ENCODE data around the gene TXLNA.

- TF ChIP-seq, protein P1, sequence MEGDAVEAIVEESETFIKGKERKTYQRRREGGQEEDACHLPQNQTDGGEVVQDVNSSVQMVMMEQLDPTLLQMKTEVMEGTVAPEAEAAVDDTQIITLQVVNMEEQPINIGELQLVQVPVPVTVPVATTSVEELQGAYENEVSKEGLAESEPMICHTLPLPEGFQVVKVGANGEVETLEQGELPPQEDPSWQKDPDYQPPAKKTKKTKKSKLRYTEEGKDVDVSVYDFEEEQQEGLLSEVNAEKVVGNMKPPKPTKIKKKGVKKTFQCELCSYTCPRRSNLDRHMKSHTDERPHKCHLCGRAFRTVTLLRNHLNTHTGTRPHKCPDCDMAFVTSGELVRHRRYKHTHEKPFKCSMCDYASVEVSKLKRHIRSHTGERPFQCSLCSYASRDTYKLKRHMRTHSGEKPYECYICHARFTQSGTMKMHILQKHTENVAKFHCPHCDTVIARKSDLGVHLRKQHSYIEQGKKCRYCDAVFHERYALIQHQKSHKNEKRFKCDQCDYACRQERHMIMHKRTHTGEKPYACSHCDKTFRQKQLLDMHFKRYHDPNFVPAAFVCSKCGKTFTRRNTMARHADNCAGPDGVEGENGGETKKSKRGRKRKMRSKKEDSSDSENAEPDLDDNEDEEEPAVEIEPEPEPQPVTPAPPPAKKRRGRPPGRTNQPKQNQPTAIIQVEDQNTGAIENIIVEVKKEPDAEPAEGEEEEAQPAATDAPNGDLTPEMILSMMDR (IDR thresholded peaks at IDR 0.05) = no peak
- TF ChIP-seq POLR2A (IDR thresholded peaks at IDR 0.05) = no peak
- TF ChIP-seq EP300 (IDR thresholded peaks at IDR 0.05) = no peak
- no peak for TF ChIP-seq POLR2AphosphoS5 (IDR thresholded peaks at IDR 0.05)
These were observed 948 bp downstream of the TXLNA start for GRCh38 chr1:32180186-32181060.
